ENCODE data around the gene ZNF195.
"Not testable (repeated sequence)": the region's sequence is repeated elsewhere in the genome, so short reads cannot be mapped to it uniquely, and the experiment has no call there.

DNA sequence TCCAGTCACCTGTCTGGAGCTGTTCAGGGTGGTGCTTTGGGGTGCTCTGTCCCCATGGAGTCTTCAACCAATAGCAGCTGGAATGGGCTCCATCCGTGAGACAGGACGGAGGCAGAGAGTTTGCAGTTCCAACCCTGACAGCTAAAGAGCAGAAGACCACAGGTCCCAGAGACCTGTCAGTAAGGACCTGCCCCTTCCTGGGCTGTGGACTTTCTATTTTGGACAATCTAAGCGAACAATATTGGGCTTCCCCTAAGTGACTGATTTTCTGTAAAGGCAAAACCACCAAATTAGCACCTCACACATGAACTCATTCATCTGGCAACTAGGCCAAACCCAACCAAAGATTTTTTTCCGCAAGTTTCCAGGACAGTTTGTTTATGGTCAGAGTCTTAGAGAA is 50.4 kb downstream of the ZNF195 start:
- TF ChIP-seq, protein P1, sequence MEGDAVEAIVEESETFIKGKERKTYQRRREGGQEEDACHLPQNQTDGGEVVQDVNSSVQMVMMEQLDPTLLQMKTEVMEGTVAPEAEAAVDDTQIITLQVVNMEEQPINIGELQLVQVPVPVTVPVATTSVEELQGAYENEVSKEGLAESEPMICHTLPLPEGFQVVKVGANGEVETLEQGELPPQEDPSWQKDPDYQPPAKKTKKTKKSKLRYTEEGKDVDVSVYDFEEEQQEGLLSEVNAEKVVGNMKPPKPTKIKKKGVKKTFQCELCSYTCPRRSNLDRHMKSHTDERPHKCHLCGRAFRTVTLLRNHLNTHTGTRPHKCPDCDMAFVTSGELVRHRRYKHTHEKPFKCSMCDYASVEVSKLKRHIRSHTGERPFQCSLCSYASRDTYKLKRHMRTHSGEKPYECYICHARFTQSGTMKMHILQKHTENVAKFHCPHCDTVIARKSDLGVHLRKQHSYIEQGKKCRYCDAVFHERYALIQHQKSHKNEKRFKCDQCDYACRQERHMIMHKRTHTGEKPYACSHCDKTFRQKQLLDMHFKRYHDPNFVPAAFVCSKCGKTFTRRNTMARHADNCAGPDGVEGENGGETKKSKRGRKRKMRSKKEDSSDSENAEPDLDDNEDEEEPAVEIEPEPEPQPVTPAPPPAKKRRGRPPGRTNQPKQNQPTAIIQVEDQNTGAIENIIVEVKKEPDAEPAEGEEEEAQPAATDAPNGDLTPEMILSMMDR (IDR thresholded peaks at IDR 0.05; ENCODE audit: low read depth, low read length, poor library complexity, severe bottlenecking): not testable (repeated sequence)
- not testable (repeated sequence) for TF ChIP-seq EZH2phosphoT487 (IDR thresholded peaks at IDR 0.05; ENCODE audit: borderline replicate concordance, low read length)

Data from DOHH2 (cell line).